Measurements from ENCODE around the gene KIN.
"Not testable (repeated sequence)": the region's sequence is repeated elsewhere in the genome, so short reads cannot be mapped to it uniquely, and the experiment has no call there.

KIN gene

GRCh38 chr10:7718685-7719084, 69.1 kb downstream of the KIN start:
- DNase-seq = no peak

- no peak for DNase-seq
Measured at GRCh38 chr10:7717767-7718166, 70.0 kb downstream of the KIN start.

- DNase-seq = no peak
Measured at GRCh38 chr10:7715515-7715914, 72.3 kb downstream of the KIN start.

GRCh38 chr10:7711075-7711474, 76.7 kb downstream of the KIN start:
- not testable (repeated sequence) for DNase-seq

GRCh38 chr10:7710446-7710845, 77.3 kb downstream of the KIN start:
- no peak for DNase-seq

GRCh38 chr10:7708832-7709231, 79.0 kb downstream of the KIN start:
- DNase-seq = no peak

- DNase-seq = no peak
Measured at GRCh38 chr10:7707858-7708622, 79.8 kb downstream of the KIN start.

GRCh38 chr10:7707102-7707501, 80.7 kb downstream of the KIN start:
- no peak for DNase-seq

GRCh38 chr10:7706534-7707073, 81.2 kb downstream of the KIN start:
- no peak for DNase-seq

- no peak for DNase-seq
Measured at GRCh38 chr10:7705341-7705740, 82.5 kb downstream of the KIN start.

GRCh38 chr10:7704071-7705016, 83.4 kb downstream of the KIN start:
- DNase-seq = no peak

- no peak for DNase-seq
Measured at GRCh38 chr10:7703140-7703539, 84.7 kb downstream of the KIN start, which contains the start of gene ITIH2. TSS of gene ITIH2 (plus strand) at chr10:7703316. CDS start at chr10:7703435, 119 bp downstream.

GRCh38 chr10:7702288-7702812, 85.4 kb downstream of the KIN start:
- DNase-seq = no peak

- DNase-seq = no peak
Measured at GRCh38 chr10:7701158-7701742, 86.5 kb downstream of the KIN start.

Measured in stimulated activated CD4-positive, alpha-beta T cell treated with anti-CD3 and anti-CD28 coated beads, Interleukin-2, amount 100 ng/mL, for 48 hours (primary cell).